Breast epithelium (tissue), 3 donors: Measurements from ENCODE around the gene CRYZ.

Source experiments
- CTCF ChIP-seq, 3 donors: fragments of 450-650 bp; IDR thresholded peaks; one replicate each; pipeline ENCODE4 v1.5.1; 2016 to 2017; ENCODE audit warnings: antibody characterized with exemption in 3 of 3, mild to moderate bottlenecking in 3 of 3, moderate library complexity in 3 of 3
- POLR2A ChIP-seq: fragments of 450-650 bp; IDR thresholded peaks from one replicate; pipeline ENCODE4 v1.6.1; 2016; ENCODE audit warnings: antibody characterized with exemption, mild to moderate bottlenecking, moderate library complexity
- POLR2AphosphoS5 ChIP-seq, 3 donors: sonication (generic); formaldehyde crosslinking; IDR thresholded peaks; one replicate each; pipeline ENCODE4 v1.6.1; 2017; ENCODE audit warnings: antibody characterized with exemption in 3 of 3

GRCh38 chr1:74699331-74699730, 33.5 kb downstream of the CRYZ start:
- TF ChIP-seq CTCF (IDR thresholded peaks at IDR 0.05) = no peak
- TF ChIP-seq POLR2AphosphoS5 (IDR thresholded peaks at IDR 0.05) = no peak
- TF ChIP-seq POLR2A = no peak
